Measurements from ENCODE around the gene AUTS2.
"Not testable (repeated sequence)": the region's sequence is repeated elsewhere in the genome, so short reads cannot be mapped to it uniquely, and the experiment has no call there.

The AUTS2 gene

GRCh38 chr7:70723339-70723738, 1125.1 kb downstream of the AUTS2 start:
- DNase-seq (ENCODE audit: low spot score): no peak

GRCh38 chr7:70725448-70725847, 1127.2 kb downstream of the AUTS2 start:
- no peak for DNase-seq (ENCODE audit: low spot score)

- DNase-seq (ENCODE audit: low spot score): no peak
These were observed 1128.0 kb downstream of the AUTS2 start for GRCh38 chr7:70726294-70726693.

- no peak for DNase-seq (ENCODE audit: low spot score)
These were observed 1128.7 kb downstream of the AUTS2 start for GRCh38 chr7:70726951-70727378.

GRCh38 chr7:70727861-70728260, 1129.6 kb downstream of the AUTS2 start:
- no peak for DNase-seq (ENCODE audit: low spot score)

- DNase-seq (ENCODE audit: low spot score): no peak
These were observed 1130.7 kb downstream of the AUTS2 start for GRCh38 chr7:70728872-70729552.

- not testable (repeated sequence) for DNase-seq (ENCODE audit: low spot score)
These were observed 1131.4 kb downstream of the AUTS2 start for GRCh38 chr7:70729553-70730157.

GRCh38 chr7:70730451-70731110, 1132.3 kb downstream of the AUTS2 start:
- DNase-seq (ENCODE audit: low spot score): no peak

- DNase-seq (ENCODE audit: low spot score): no peak
These were observed 1134.8 kb downstream of the AUTS2 start for GRCh38 chr7:70733090-70733489.

- DNase-seq (ENCODE audit: low spot score): no peak
These were observed 1136.1 kb downstream of the AUTS2 start for GRCh38 chr7:70734411-70734810.

- no peak for DNase-seq (ENCODE audit: low spot score)
These were observed 1137.0 kb downstream of the AUTS2 start for GRCh38 chr7:70735313-70735712.

GRCh38 chr7:70736715-70737460, 1138.6 kb downstream of the AUTS2 start:
- DNase-seq (ENCODE audit: low spot score): peak; percentile 45

GRCh38 chr7:70738151-70738885, 1140.0 kb downstream of the AUTS2 start:
- DNase-seq (ENCODE audit: low spot score): no peak

- no peak for DNase-seq (ENCODE audit: low spot score)
These were observed 1141.5 kb downstream of the AUTS2 start for GRCh38 chr7:70739646-70740210.

- DNase-seq (ENCODE audit: low spot score): no peak
These were observed 1143.4 kb downstream of the AUTS2 start for GRCh38 chr7:70741666-70742065.

GRCh38 chr7:70743531-70744325, 1145.5 kb downstream of the AUTS2 start:
- no peak for DNase-seq (ENCODE audit: low spot score)

- no peak for DNase-seq (ENCODE audit: low spot score)
These were observed 1146.2 kb downstream of the AUTS2 start for GRCh38 chr7:70744492-70744891.

- DNase-seq (ENCODE audit: low spot score): no peak
These were observed 1151.6 kb downstream of the AUTS2 start for GRCh38 chr7:70749831-70750230.

- DNase-seq (ENCODE audit: low spot score): no peak
These were observed 1153.6 kb downstream of the AUTS2 start for GRCh38 chr7:70751895-70752294.

- DNase-seq (ENCODE audit: low spot score): no peak
These were observed 1154.5 kb downstream of the AUTS2 start for GRCh38 chr7:70752794-70753241.

GRCh38 chr7:70756789-70757188, 1158.5 kb downstream of the AUTS2 start:
- DNase-seq (ENCODE audit: low spot score): no peak
